Measurements from ENCODE around the gene CTBP2. TPM values are rescaled to one million over a fixed set of nuclear protein-coding genes. Genes with fewer than 3 reads are reported as not detected.
"Not testable (repeated sequence)": the region's sequence is repeated elsewhere in the genome, so short reads cannot be mapped to it uniquely, and the experiment has no call there.

The CTBP2 gene
- total and polyA plus RNA-seq, 10 of the 15 experiments (the other 5 are each of a cell fraction or from before 2014, with no cell fraction given) = 0.02 to 0.72 (median 0.06) TPM; not detected in 2

GRCh38 chr10:125150376-125151083 lies 9.8 kb downstream of the CTBP2 start:
- H2AFZ ChIP-seq (ENCODE audit: control insufficient read depth, low read depth, low read length); H3K9me3 ChIP-seq (replicated peaks; ENCODE audit: control insufficient read depth, insufficient read depth, low read length); CTCF ChIA-PET; SMC1A ChIA-PET (ENCODE audit: uncharacterized antibody, unreplicated experiment); intact Hi-C loops (cut with micrococcal nuclease; ENCODE audit: unreplicated experiment); DNase-seq (ENCODE audit: low read depth, low spot score); H3K4me2 ChIP-seq (ENCODE audit: control insufficient read depth, insufficient read depth); POLR2A ChIA-PET; H4K20me1 ChIP-seq (ENCODE audit: control insufficient read depth, insufficient read depth); H3K4me3 ChIP-seq; ATAC-seq; BruUV-seq (replicated peaks); FAIRE-seq; H3K36me3 ChIP-seq (ENCODE audit: control insufficient read depth in 2 of 2, insufficient read depth in 2 of 2, low read length in 1 of 2); in situ Hi-C loops (cut with MboI); H3K4me1 ChIP-seq (ENCODE audit: control insufficient read depth, insufficient read depth, low read length); H3K9ac ChIP-seq (ENCODE audit: control insufficient read depth, insufficient read depth, low read length); H3K27ac ChIP-seq (ENCODE audit: control insufficient read depth, insufficient read depth); RAD21 ChIA-PET (ENCODE audit: unreplicated experiment); H3K79me2 ChIP-seq (ENCODE audit: control insufficient read depth, insufficient read depth, low read length): not testable (repeated sequence)
- 69% methylated on average over 16 of the region's 16 CpGs for WGBS (ENCODE audit: insufficient coverage, insufficient replicate concordance, low lambda C conversion rate, missing lambda C conversion rate)
- peaks cover 4 to 12% of the 10 kb centered on the region in 2 experiments; a peak in 3 of 4 replicates for H3K27me3 ChIP-seq (replicated peaks in 1 of 2; ENCODE audit: control insufficient read depth in 2 of 2, insufficient read depth in 2 of 2, low read length in 1 of 2)

GRCh38 chr10:125149680-125150047 lies 10.7 kb downstream of the CTBP2 start:
- intact Hi-C loops (cut with micrococcal nuclease; ENCODE audit: unreplicated experiment) (no loop called here), in situ Hi-C loops (cut with MboI) (no loop called here)
- no peak for ATAC-seq
- Histone ChIP-seq H3K36me3 (ENCODE audit: control insufficient read depth in 2 of 2, insufficient read depth in 2 of 2, low read length in 1 of 2) (no peaks in the 10 kb centered on the region), H3K9me3 (replicated peaks; ENCODE audit: control insufficient read depth, insufficient read depth, low read length) (no peaks in the 10 kb centered on the region), H3K79me2 (ENCODE audit: control insufficient read depth, insufficient read depth, low read length) (no peaks in the 10 kb centered on the region), H3K4me1 (ENCODE audit: control insufficient read depth, insufficient read depth, low read length) (peaks cover 3% of the 10 kb centered on the region; the same call in 1 of the 2 replicates), H3K27ac (ENCODE audit: control insufficient read depth, insufficient read depth) (no peak overlapping the region), H3K4me2 (ENCODE audit: control insufficient read depth, insufficient read depth) (no peak overlapping the region), H2AFZ (ENCODE audit: control insufficient read depth, low read depth, low read length) (no peak overlapping the region), H3K27me3 (replicated peaks in 1 of 2; ENCODE audit: control insufficient read depth in 2 of 2, insufficient read depth in 2 of 2, low read length in 1 of 2) (peaks cover 4 to 7% of the 10 kb centered on the region in 2 experiments; a peak in 3 of 4 replicates), H4K20me1 (ENCODE audit: control insufficient read depth, insufficient read depth) (no peaks in the 10 kb centered on the region; the same call in 1 of the 2 replicates), H3K4me3 (no peak overlapping the region), H3K9ac (ENCODE audit: control insufficient read depth, insufficient read depth, low read length) (no peak overlapping the region)
- WGBS (ENCODE audit: insufficient coverage, insufficient replicate concordance, low lambda C conversion rate, missing lambda C conversion rate) = 57% methylated on average over 7 of the region's 7 CpGs
- ChIA-PET SMC1A (ENCODE audit: uncharacterized antibody, unreplicated experiment) (no interaction called here), RAD21 (ENCODE audit: unreplicated experiment) (no interaction called here), CTCF (no interaction called here), POLR2A (no interaction called here)
- no TSS peak for BruUV-seq (replicated peaks)
- FAIRE-seq = no peak
- DNase-seq (ENCODE audit: low read depth, low spot score) = no peak
- no peak for TF ChIP-seq ESRRA (IDR thresholded peaks at IDR 0.05; ENCODE audit: low read length)
- no peak for TF ChIP-seq IRF4 (IDR thresholded peaks at IDR 0.05; ENCODE audit: low read depth, low read length)
- TF ChIP-seq CEBPB (IDR thresholded peaks at IDR 0.05; ENCODE audit: borderline replicate concordance in 1 of 2, low read depth in 2 of 2, low read length in 2 of 2) = no peak
- TF ChIP-seq TCF3 (IDR thresholded peaks at IDR 0.05; ENCODE audit: borderline replicate concordance, insufficient read depth, low read depth, low read length) = no peak
- no peak for TF ChIP-seq SMARCA5 (IDR thresholded peaks at IDR 0.05)
- TF ChIP-seq, protein P1, sequence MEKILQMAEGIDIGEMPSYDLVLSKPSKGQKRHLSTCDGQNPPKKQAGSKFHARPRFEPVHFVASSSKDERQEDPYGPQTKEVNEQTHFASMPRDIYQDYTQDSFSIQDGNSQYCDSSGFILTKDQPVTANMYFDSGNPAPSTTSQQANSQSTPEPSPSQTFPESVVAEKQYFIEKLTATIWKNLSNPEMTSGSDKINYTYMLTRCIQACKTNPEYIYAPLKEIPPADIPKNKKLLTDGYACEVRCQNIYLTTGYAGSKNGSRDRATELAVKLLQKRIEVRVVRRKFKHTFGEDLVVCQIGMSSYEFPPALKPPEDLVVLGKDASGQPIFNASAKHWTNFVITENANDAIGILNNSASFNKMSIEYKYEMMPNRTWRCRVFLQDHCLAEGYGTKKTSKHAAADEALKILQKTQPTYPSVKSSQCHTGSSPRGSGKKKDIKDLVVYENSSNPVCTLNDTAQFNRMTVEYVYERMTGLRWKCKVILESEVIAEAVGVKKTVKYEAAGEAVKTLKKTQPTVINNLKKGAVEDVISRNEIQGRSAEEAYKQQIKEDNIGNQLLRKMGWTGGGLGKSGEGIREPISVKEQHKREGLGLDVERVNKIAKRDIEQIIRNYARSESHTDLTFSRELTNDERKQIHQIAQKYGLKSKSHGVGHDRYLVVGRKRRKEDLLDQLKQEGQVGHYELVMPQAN (conservative IDR thresholded peaks at IDR 0.05) = no peak
- TF ChIP-seq POLR2AphosphoS5 (IDR thresholded peaks at IDR 0.05; ENCODE audit: low read length) = no peak
- TF ChIP-seq PBX3 (IDR thresholded peaks at IDR 0.05; ENCODE audit: insufficient replicate concordance, low read depth, low read length) = no peak
- no peak for TF ChIP-seq SUZ12 (IDR thresholded peaks at IDR 0.05; ENCODE audit: unreplicated experiment)
- no peak for TF ChIP-seq MYC (IDR thresholded peaks at IDR 0.05; ENCODE audit: insufficient read depth, insufficient read length, insufficient replicate concordance, low read length, severe bottlenecking)
- no peak for TF ChIP-seq ZSCAN29 (IDR thresholded peaks at IDR 0.05)
- TF ChIP-seq KDM1A (IDR thresholded peaks at IDR 0.05; ENCODE audit: borderline replicate concordance) = no peak
- TF ChIP-seq FOXK2 (IDR thresholded peaks at IDR 0.05) = no peak
- TF ChIP-seq MYB (IDR thresholded peaks at IDR 0.05; ENCODE audit: borderline replicate concordance, low read depth, low read length) = no peak
- TF ChIP-seq ZBED1 (IDR thresholded peaks at IDR 0.05; ENCODE audit: borderline replicate concordance) = no peak
- no peak for TF ChIP-seq CBFB (IDR thresholded peaks at IDR 0.05; ENCODE audit: low read depth)

Data from GM12878 (cell line).